T-helper 22 cell (primary cell): Measurements from ENCODE around the gene PDLIM3.

Source experiments
- DNase-seq: peaks from one replicate; pipeline ENCODE4 v3.0.0-alpha.2; 2020; ENCODE audit warnings: low read depth

Gene PDLIM3

DNA sequence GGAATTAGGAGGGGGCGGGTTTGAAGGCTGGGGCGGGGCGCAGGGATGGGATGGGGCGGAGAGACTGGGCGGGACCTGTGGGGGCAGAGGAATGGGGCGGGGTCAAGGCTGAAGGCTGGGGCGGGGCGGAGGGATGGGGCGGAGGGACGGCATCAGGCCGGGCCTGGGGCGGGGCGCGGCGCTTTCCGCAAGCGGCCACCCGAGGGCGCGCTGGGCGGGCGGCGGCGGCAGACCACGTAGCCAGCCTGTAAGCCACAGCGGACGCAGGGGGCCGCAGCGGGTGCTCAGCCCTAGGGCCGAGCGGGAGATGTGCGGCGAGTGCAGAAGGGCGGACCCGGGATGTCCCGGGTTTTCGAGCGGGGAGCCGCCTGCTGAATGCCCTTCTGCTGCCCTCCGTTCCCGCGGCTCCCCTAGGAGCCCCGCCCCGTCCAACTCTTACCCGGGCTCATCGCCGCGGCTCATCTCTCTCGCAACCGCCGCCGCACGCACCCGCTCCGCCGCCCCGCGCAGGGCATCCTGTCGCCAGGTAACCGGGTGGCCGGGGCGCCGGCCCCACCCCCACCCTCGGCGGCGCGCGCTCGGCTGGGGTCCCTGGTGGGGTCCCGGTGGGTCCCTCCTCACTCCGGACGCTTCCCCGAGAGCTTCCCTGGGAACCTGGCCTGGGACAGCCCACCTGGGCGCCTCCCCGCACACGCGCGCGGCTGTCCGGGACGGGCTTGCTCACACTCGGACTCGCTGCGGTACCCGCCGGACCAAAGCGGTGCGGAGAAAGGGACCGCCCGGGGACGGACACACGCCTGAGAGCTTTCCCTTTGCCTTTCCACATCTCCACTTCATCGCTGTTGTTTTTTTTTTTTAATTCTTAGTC is 63.8 kb downstream of the PDLIM3 start, which contains the start of gene CCDC110:
Gene CCDC110, minus strand, starts transcription at position 499 of the 868 bp plus-strand sequence. Its CDS starts 50 bp downstream, at position 449.
- peak; percentile 82 for DNase-seq

GRCh38 chr4:185470501-185471195 is 64.7 kb downstream of the PDLIM3 start:
- DNase-seq: peak; percentile 37

- no peak for DNase-seq
Observed at GRCh38 chr4:185469580-185470154, 65.6 kb downstream of the PDLIM3 start.

DNA sequence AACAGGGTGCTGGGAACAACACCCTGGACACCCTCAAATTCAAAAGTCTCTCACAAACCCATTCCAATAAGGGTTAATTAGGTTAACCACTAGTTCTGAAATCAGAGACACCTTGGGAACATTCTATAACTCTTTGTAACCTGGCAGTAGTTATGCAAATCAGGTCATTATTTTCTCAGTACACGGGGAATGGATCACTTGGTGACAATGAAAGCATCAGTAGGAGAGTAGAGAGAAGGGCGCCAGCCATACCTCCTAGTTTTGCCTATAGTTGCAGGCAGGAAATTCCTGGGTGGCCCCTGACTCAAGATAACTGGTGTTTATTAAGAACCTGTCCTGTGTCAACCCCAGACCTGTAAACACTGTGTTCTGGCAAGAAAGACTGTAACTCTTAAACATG is 66.3 kb downstream of the PDLIM3 start:
- no peak for DNase-seq

- no peak for DNase-seq
Observed at GRCh38 chr4:185467991-185468390, 67.3 kb downstream of the PDLIM3 start.

GRCh38 chr4:185467101-185467500 is 68.2 kb downstream of the PDLIM3 start:
- DNase-seq: no peak

GRCh38 chr4:185465707-185466106 is 69.6 kb downstream of the PDLIM3 start:
- DNase-seq: no peak

DNA sequence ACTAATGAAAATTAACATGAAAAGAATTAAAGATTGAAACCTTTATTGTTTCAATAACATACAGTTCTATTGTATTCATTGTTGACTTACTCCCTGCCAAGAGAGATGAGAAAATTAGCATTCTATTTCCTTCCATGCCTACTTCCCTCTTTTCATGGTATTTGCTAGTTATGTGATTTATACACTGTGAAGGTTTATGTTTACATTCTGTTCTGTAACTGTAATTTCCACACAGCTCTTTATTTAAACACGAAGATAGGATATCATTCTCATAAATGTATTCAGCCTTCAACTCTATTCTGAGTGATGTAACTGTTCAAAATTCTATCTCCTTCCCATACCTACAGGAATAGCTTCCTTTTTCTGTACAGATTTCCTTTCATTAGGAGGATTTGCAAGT is 70.4 kb downstream of the PDLIM3 start:
- no peak for DNase-seq

GRCh38 chr4:185464183-185464582 is 71.1 kb downstream of the PDLIM3 start:
- no peak for DNase-seq

DNA sequence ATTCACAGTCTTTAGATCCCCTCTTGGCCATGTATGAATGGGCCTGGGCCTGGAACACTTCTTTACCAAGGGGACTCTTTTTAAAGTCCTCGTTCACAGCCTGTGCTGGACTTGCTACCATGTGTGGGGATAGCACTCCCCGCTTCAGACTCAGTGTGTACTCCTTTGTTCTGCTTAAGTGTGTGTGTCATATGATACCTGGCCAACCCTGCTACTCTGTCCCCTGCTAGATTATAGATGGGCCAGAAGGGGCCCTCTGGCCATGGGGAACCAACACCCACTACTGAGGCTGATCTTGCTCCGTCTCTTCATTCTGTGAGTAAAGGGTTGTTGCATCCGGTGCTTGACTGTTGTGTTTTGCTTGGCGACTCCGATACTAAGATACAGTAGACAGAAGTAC is 71.8 kb downstream of the PDLIM3 start:
- no peak for DNase-seq

DNA sequence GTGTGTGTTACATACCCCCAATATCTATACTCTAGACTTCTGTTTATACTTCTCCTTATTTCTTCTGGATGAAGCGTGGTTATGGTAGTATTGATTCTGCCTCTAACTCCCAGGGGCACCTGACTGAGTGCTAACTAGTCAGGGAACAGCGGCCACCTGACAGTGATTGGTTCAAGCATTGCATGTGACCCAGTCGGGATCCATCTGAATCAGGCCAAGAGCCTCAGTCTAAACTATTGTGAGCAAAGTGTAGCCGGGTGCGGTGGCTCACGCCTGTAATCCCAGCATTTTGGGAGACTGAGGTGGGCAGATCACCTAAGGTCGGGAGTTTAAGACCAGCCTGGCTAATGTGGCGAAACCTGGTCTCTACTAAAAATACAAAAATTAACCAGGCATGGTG is 73.7 kb downstream of the PDLIM3 start:
- DNase-seq: no peak

GRCh38 chr4:185457136-185457535 is 78.2 kb downstream of the PDLIM3 start:
- DNase-seq: no peak

DNA sequence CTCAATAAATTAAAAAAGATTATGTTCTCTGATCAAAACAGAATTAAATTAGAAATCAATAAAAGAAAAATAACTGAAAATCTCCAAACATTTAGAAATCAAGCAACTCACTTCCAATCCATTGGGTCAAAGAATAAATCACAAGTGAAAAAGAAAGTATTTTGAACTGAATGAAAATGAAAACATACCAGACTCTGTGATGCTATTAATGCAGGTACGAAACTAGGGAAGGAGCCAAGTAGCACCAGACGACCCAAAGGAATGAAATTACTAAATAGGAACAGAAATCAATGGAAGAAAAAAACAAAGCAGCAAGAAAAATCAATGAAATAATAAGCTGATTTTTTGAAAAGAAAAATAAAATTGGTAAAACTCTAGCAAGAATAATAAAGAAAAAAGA is 79.2 kb downstream of the PDLIM3 start:
- DNase-seq: no peak
